ENCODE results near the gene ARHGEF11. TPM values are rescaled to one million over a fixed set of nuclear protein-coding genes. Genes with fewer than 3 reads are reported as not detected.

The ARHGEF11 gene
- total and polyA plus RNA-seq, 5 donors: 19.9 to 34.4 (median 29.5) TPM

GRCh38 chr1:157004327-157004726 is 41.2 kb downstream of the ARHGEF11 start:
- 74% methylated on average over 4 of the region's 4 CpGs for WGBS
- H3K4me3 ChIP-seq (ENCODE audit: low read length): no peak overlapping the region
- H3K4me1 ChIP-seq (ENCODE audit: control insufficient read depth, insufficient read depth, low read length): peaks cover 22% of the 10 kb centered on the region
- intact Hi-C loops (cut with DNase I): no loop called here
- no peaks in the 10 kb centered on the region for H3K27me3 ChIP-seq (ENCODE audit: control insufficient read depth, insufficient read depth)
- DNase-seq: no peak
- no peak for ATAC-seq
- no peak overlapping the region for H3K27ac ChIP-seq (ENCODE audit: low read length)
- no peaks in the 10 kb centered on the region for H3K9me3 ChIP-seq (ENCODE audit: control insufficient read depth, low read length)

GRCh38 chr1:157001304-157001703 is 44.2 kb downstream of the ARHGEF11 start:
- no peak overlapping the region for H3K27ac ChIP-seq (ENCODE audit: low read length)
- ATAC-seq: no peak
- H3K9me3 ChIP-seq (ENCODE audit: control insufficient read depth, low read length): no peaks in the 10 kb centered on the region
- peaks cover 9% of the 10 kb centered on the region for H3K4me1 ChIP-seq (ENCODE audit: control insufficient read depth, insufficient read depth, low read length)
- H3K4me3 ChIP-seq (ENCODE audit: low read length): no peak overlapping the region
- intact Hi-C loops (cut with DNase I): no loop called here
- H3K27me3 ChIP-seq (ENCODE audit: control insufficient read depth, insufficient read depth): no peaks in the 10 kb centered on the region
- 89% methylated on average over 1 of the region's 1 CpG for WGBS
- no peak for DNase-seq

- DNase-seq (no peak), ATAC-seq (no peak)
- H3K9me3 ChIP-seq (ENCODE audit: control insufficient read depth, low read length): no peaks in the 10 kb centered on the region
- H3K27me3 ChIP-seq (ENCODE audit: control insufficient read depth, insufficient read depth): no peaks in the 10 kb centered on the region
- no peak overlapping the region for H3K4me3 ChIP-seq (ENCODE audit: low read length)
- no peak overlapping the region for H3K27ac ChIP-seq (ENCODE audit: low read length)
- intact Hi-C loops (cut with DNase I): no loop called here
- 90% methylated on average over 5 of the region's 5 CpGs for WGBS
- peaks cover 9% of the 10 kb centered on the region for H3K4me1 ChIP-seq (ENCODE audit: control insufficient read depth, insufficient read depth, low read length)
Observed at GRCh38 chr1:157000686-157001085, 44.9 kb downstream of the ARHGEF11 start.

GRCh38 chr1:156999596-157000320 is 45.8 kb downstream of the ARHGEF11 start:
- ATAC-seq (no peak), DNase-seq (no peak)
- H3K4me3 ChIP-seq (ENCODE audit: low read length): no peak overlapping the region
- H3K9me3 ChIP-seq (ENCODE audit: control insufficient read depth, low read length): no peaks in the 10 kb centered on the region
- H3K27ac ChIP-seq (ENCODE audit: low read length): no peak overlapping the region
- H3K27me3 ChIP-seq (ENCODE audit: control insufficient read depth, insufficient read depth): no peaks in the 10 kb centered on the region
- H3K4me1 ChIP-seq (ENCODE audit: control insufficient read depth, insufficient read depth, low read length): peaks cover 5% of the 10 kb centered on the region
- intact Hi-C loops (cut with DNase I): no loop called here
- 89% methylated on average over 9 of the region's 9 CpGs for WGBS

GRCh38 chr1:156998840-156999500 is 46.6 kb downstream of the ARHGEF11 start:
- Histone ChIP-seq H3K4me3 (ENCODE audit: low read length) (no peak overlapping the region), H3K27me3 (ENCODE audit: control insufficient read depth, insufficient read depth) (no peaks in the 10 kb centered on the region), H3K27ac (ENCODE audit: low read length) (no peak overlapping the region), H3K4me1 (ENCODE audit: control insufficient read depth, insufficient read depth, low read length) (no peaks in the 10 kb centered on the region), H3K9me3 (ENCODE audit: control insufficient read depth, low read length) (no peaks in the 10 kb centered on the region)
- ATAC-seq (no peak), DNase-seq (no peak)
- WGBS: 80% methylated on average over 7 of the region's 7 CpGs
- intact Hi-C loops (cut with DNase I): no loop called here

- H3K4me3 ChIP-seq (ENCODE audit: low read length): no peak overlapping the region
- 92% methylated on average over 3 of the region's 3 CpGs for WGBS
- ATAC-seq: no peak
- no peaks in the 10 kb centered on the region for H3K27me3 ChIP-seq (ENCODE audit: control insufficient read depth, insufficient read depth)
- intact Hi-C loops (cut with DNase I): no loop called here
- no peaks in the 10 kb centered on the region for H3K4me1 ChIP-seq (ENCODE audit: control insufficient read depth, insufficient read depth, low read length)
- H3K27ac ChIP-seq (ENCODE audit: low read length): no peak overlapping the region
- no peaks in the 10 kb centered on the region for H3K9me3 ChIP-seq (ENCODE audit: control insufficient read depth, low read length)
- no peak for DNase-seq
Observed at GRCh38 chr1:156998301-156998700, 47.2 kb downstream of the ARHGEF11 start.

GRCh38 chr1:156995412-156995811 is 50.1 kb downstream of the ARHGEF11 start:
- intact Hi-C loops (cut with DNase I): no loop called here

GRCh38 chr1:156994277-156994676 is 51.3 kb downstream of the ARHGEF11 start:
- no peak for DNase-seq
- no peaks in the 10 kb centered on the region for H3K27me3 ChIP-seq (ENCODE audit: control insufficient read depth, insufficient read depth)
- no peak overlapping the region for H3K27ac ChIP-seq (ENCODE audit: low read length)
- no peak overlapping the region for H3K4me3 ChIP-seq (ENCODE audit: low read length)
- no peak for ATAC-seq
- WGBS: 77% methylated on average over 2 of the region's 2 CpGs
- H3K4me1 ChIP-seq (ENCODE audit: control insufficient read depth, insufficient read depth, low read length): no peaks in the 10 kb centered on the region
- H3K9me3 ChIP-seq (ENCODE audit: control insufficient read depth, low read length): no peaks in the 10 kb centered on the region
- intact Hi-C loops (cut with DNase I): no loop called here

More at GRCh38 chr1:156995412-156995811, 50.1 kb downstream of the ARHGEF11 start:
- Histone ChIP-seq H3K4me3 (ENCODE audit: low read length) (no peak overlapping the region), H3K9me3 (ENCODE audit: control insufficient read depth, low read length) (no peaks in the 10 kb centered on the region), H3K4me1 (ENCODE audit: control insufficient read depth, insufficient read depth, low read length) (no peaks in the 10 kb centered on the region), H3K27me3 (ENCODE audit: control insufficient read depth, insufficient read depth) (no peaks in the 10 kb centered on the region), H3K27ac (ENCODE audit: low read length) (no peak overlapping the region)
- DNase-seq: no peak
- WGBS: 86% methylated on average over 5 of the region's 5 CpGs
- ATAC-seq: no peak

GRCh38 chr1:156993426-156994147 is 52.0 kb downstream of the ARHGEF11 start:
- Histone ChIP-seq H3K9me3 (ENCODE audit: control insufficient read depth, low read length) (no peaks in the 10 kb centered on the region), H3K27ac (ENCODE audit: low read length) (no peak overlapping the region), H3K4me1 (ENCODE audit: control insufficient read depth, insufficient read depth, low read length) (no peaks in the 10 kb centered on the region), H3K4me3 (ENCODE audit: low read length) (no peak overlapping the region), H3K27me3 (ENCODE audit: control insufficient read depth, insufficient read depth) (no peaks in the 10 kb centered on the region)
- ATAC-seq (peak in 1 of 2 donors; percentile 11), DNase-seq (no peak)
- 85% methylated on average over 6 of the region's 6 CpGs for WGBS
- intact Hi-C loops (cut with DNase I): no loop called here

GRCh38 chr1:156992215-156992614 is 53.3 kb downstream of the ARHGEF11 start:
- Histone ChIP-seq H3K9me3 (ENCODE audit: control insufficient read depth, low read length) (no peaks in the 10 kb centered on the region), H3K27me3 (ENCODE audit: control insufficient read depth, insufficient read depth) (no peaks in the 10 kb centered on the region), H3K4me1 (ENCODE audit: control insufficient read depth, insufficient read depth, low read length) (no peaks in the 10 kb centered on the region), H3K4me3 (ENCODE audit: low read length) (no peak overlapping the region), H3K27ac (ENCODE audit: low read length) (no peak overlapping the region)
- intact Hi-C loops (cut with DNase I): no loop called here
- 95% methylated on average over 7 of the region's 7 CpGs for whole genome bisulfite sequencing
- DNase-seq: no peak
- no peak for ATAC-seq

- Histone ChIP-seq H3K4me1 (ENCODE audit: control insufficient read depth, insufficient read depth, low read length) (no peaks in the 10 kb centered on the region), H3K9me3 (ENCODE audit: control insufficient read depth, low read length) (no peaks in the 10 kb centered on the region), H3K27ac (ENCODE audit: low read length) (no peak overlapping the region), H3K27me3 (ENCODE audit: control insufficient read depth, insufficient read depth) (no peaks in the 10 kb centered on the region), H3K4me3 (ENCODE audit: low read length) (no peak overlapping the region)
- ATAC-seq (no peak), DNase-seq (no peak)
- WGBS: 85% methylated on average over 6 of the region's 6 CpGs
- intact Hi-C loops (cut with DNase I): loop anchor here in 1 of 4 donors (10.0 kb wide), 1 partner anchor 57 kb away; the partner anchor contains the start of gene ARHGEF11
Observed at GRCh38 chr1:156987715-156988114, 57.8 kb downstream of the ARHGEF11 start.
